ENCODE measurements around the gene TDRD7.

The TDRD7 gene

GRCh38 chr9:97510797-97511654, 99.1 kb downstream of the TDRD7 start:
- Histone ChIP-seq H3K27ac (ENCODE audit: low read depth, low read length) (no peak overlapping the region), H2BK120ac (ENCODE audit: insufficient read depth, low read length, poor library complexity) (no peak overlapping the region), H3K18ac (ENCODE audit: low read length) (no peak overlapping the region), H3K79me2 (ENCODE audit: control insufficient read depth, insufficient read depth, low read length, poor library complexity) (no peaks in the 10 kb centered on the region), H2BK5ac (ENCODE audit: low read depth, low read length, poor library complexity) (no peak overlapping the region), H3K23ac (ENCODE audit: low read length) (no peak overlapping the region), H3K9me3 (ENCODE audit: insufficient read depth, low read depth, low read length) (peaks cover 2% of the 10 kb centered on the region), H3K36me3 (ENCODE audit: control insufficient read depth in 1 of 2, insufficient read depth in 2 of 2, low read length in 2 of 2) (no peaks in the 10 kb centered on the region), H4K8ac (ENCODE audit: low read depth, low read length) (no peak overlapping the region), H2BK12ac (ENCODE audit: low read length) (no peak overlapping the region), H3K4me1 (ENCODE audit: control insufficient read depth in 1 of 2, insufficient read depth in 2 of 2, low read length in 2 of 2) (peaks cover 0 to 3% of the 10 kb centered on the region in 2 experiments), H3K4me3 (ENCODE audit: low read depth, low read length) (no peak overlapping the region), H2AK5ac (ENCODE audit: low read length) (no peak overlapping the region), H3K4ac (ENCODE audit: low read depth, low read length) (no peak overlapping the region), H3K9ac (ENCODE audit: low read length) (no peak overlapping the region), H3K79me1 (ENCODE audit: low read length) (no peaks in the 10 kb centered on the region), H3K4me2 (ENCODE audit: low read length) (no peak overlapping the region), H3K27me3 (ENCODE audit: insufficient read depth, low read length) (no peaks in the 10 kb centered on the region), H4K91ac (ENCODE audit: low read depth, low read length) (no peak overlapping the region), H2AFZ (ENCODE audit: insufficient read depth, low read length, poor library complexity) (no peak overlapping the region), H3K14ac (ENCODE audit: low read length) (no peak overlapping the region), H4K12ac (ENCODE audit: low read depth, low read length) (no peak overlapping the region)
- no CpG with 5 or more reads among the region's 10 CpGs for WGBS (ENCODE audit: extremely low coverage, insufficient coverage, insufficient read length)
- no peak for DNase-seq

- no peak overlapping the region for H3K23ac ChIP-seq (ENCODE audit: low read length)
Observed at GRCh38 chr9:97511655-97512427, 99.9 kb downstream of the TDRD7 start.

DNA sequence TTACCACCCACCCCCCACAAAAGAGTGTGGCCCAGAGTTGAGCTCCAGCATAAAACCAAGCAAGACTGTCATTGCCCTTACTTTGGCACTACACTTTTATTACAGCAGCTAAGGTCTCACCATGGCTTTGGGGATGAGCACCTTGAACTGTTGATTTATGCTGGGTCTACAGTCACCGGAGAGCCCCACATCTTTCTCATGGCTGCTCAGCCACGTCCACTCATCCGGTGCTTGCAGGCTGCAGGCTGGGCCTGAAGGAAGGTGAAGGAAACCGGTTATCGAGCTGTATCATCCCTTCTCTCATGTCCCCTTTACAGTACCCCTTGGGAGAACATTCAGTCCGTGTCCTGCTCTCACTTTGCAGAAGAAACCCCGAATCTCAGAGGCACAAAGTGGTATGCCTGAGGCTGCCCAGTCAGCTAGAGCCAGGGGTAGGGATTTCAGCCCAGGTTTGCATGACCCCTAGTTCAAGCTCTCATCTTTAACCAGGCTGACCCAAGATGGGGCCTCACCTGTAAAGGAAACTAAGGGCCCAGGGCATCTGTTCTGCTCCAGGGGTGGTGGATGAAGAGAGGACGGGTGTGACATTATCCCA, 101.2 kb downstream of the TDRD7 start:
- H2BK12ac ChIP-seq (ENCODE audit: low read length): no peak overlapping the region
- no peak overlapping the region for H3K23ac ChIP-seq (ENCODE audit: low read length)
- H2AK5ac ChIP-seq (ENCODE audit: low read length): no peak overlapping the region
- H2BK120ac ChIP-seq (ENCODE audit: insufficient read depth, low read length, poor library complexity): no peak overlapping the region
- H3K4me3 ChIP-seq (ENCODE audit: low read depth, low read length): no peak overlapping the region
- DNase-seq: no peak
- no peaks in the 10 kb centered on the region for H3K36me3 ChIP-seq (ENCODE audit: control insufficient read depth in 1 of 2, insufficient read depth in 2 of 2, low read length in 2 of 2)
- no peak overlapping the region for H3K4ac ChIP-seq (ENCODE audit: low read depth, low read length)
- WGBS (ENCODE audit: extremely low coverage, insufficient coverage, insufficient read length): no CpG with 5 or more reads among the region's 8 CpGs
- no peak overlapping the region for H4K8ac ChIP-seq (ENCODE audit: low read depth, low read length)
- no peak overlapping the region for H4K12ac ChIP-seq (ENCODE audit: low read depth, low read length)
- H3K18ac ChIP-seq (ENCODE audit: low read length): no peak overlapping the region
- no peaks in the 10 kb centered on the region for H3K79me1 ChIP-seq (ENCODE audit: low read length)
- no peak overlapping the region for H4K91ac ChIP-seq (ENCODE audit: low read depth, low read length)
- H3K4me1 ChIP-seq (ENCODE audit: control insufficient read depth in 1 of 2, insufficient read depth in 2 of 2, low read length in 2 of 2): peaks cover 0 to 3% of the 10 kb centered on the region in 2 experiments
- no peak overlapping the region for H3K14ac ChIP-seq (ENCODE audit: low read length)
- H3K9me3 ChIP-seq (ENCODE audit: insufficient read depth, low read depth, low read length): peaks cover 2% of the 10 kb centered on the region
- no peak overlapping the region for H2BK5ac ChIP-seq (ENCODE audit: low read depth, low read length, poor library complexity)
- H3K4me2 ChIP-seq (ENCODE audit: low read length): no peak overlapping the region
- H3K79me2 ChIP-seq (ENCODE audit: control insufficient read depth, insufficient read depth, low read length, poor library complexity): no peaks in the 10 kb centered on the region
- no peak overlapping the region for H3K9ac ChIP-seq (ENCODE audit: low read length)
- H3K27ac ChIP-seq (ENCODE audit: low read depth, low read length): no peak overlapping the region
- no peak overlapping the region for H2AFZ ChIP-seq (ENCODE audit: insufficient read depth, low read length, poor library complexity)
- no peaks in the 10 kb centered on the region for H3K27me3 ChIP-seq (ENCODE audit: insufficient read depth, low read length)

More at GRCh38 chr9:97511655-97512427, 99.9 kb downstream of the TDRD7 start:
- H2BK5ac ChIP-seq (ENCODE audit: low read depth, low read length, poor library complexity): no peak overlapping the region
- no peak for DNase-seq
- H3K4me3 ChIP-seq (ENCODE audit: low read depth, low read length): no peak overlapping the region
- no peak overlapping the region for H2AFZ ChIP-seq (ENCODE audit: insufficient read depth, low read length, poor library complexity)
- H3K4me2 ChIP-seq (ENCODE audit: low read length): no peak overlapping the region
- H3K18ac ChIP-seq (ENCODE audit: low read length): no peak overlapping the region
- H3K27me3 ChIP-seq (ENCODE audit: insufficient read depth, low read length): no peaks in the 10 kb centered on the region
- no peaks in the 10 kb centered on the region for H3K79me1 ChIP-seq (ENCODE audit: low read length)
- H3K27ac ChIP-seq (ENCODE audit: low read depth, low read length): no peak overlapping the region
- no peak overlapping the region for H4K8ac ChIP-seq (ENCODE audit: low read depth, low read length)
- H2AK5ac ChIP-seq (ENCODE audit: low read length): no peak overlapping the region
- no peak overlapping the region for H2BK120ac ChIP-seq (ENCODE audit: insufficient read depth, low read length, poor library complexity)
- no peak overlapping the region for H3K4ac ChIP-seq (ENCODE audit: low read depth, low read length)
- no peak overlapping the region for H2BK12ac ChIP-seq (ENCODE audit: low read length)
- no CpG with 5 or more reads among the region's 6 CpGs for WGBS (ENCODE audit: extremely low coverage, insufficient coverage, insufficient read length)
- no peak overlapping the region for H4K91ac ChIP-seq (ENCODE audit: low read depth, low read length)
- no peaks in the 10 kb centered on the region for H3K36me3 ChIP-seq (ENCODE audit: control insufficient read depth in 1 of 2, insufficient read depth in 2 of 2, low read length in 2 of 2)
- H3K79me2 ChIP-seq (ENCODE audit: control insufficient read depth, insufficient read depth, low read length, poor library complexity): no peaks in the 10 kb centered on the region
- no peak overlapping the region for H4K12ac ChIP-seq (ENCODE audit: low read depth, low read length)
- peaks cover 2% of the 10 kb centered on the region for H3K9me3 ChIP-seq (ENCODE audit: insufficient read depth, low read depth, low read length)
- H3K9ac ChIP-seq (ENCODE audit: low read length): no peak overlapping the region
- H3K4me1 ChIP-seq (ENCODE audit: control insufficient read depth in 1 of 2, insufficient read depth in 2 of 2, low read length in 2 of 2): peaks cover 0 to 3% of the 10 kb centered on the region in 2 experiments
- H3K14ac ChIP-seq (ENCODE audit: low read length): no peak overlapping the region

- Histone ChIP-seq H3K4me3 (ENCODE audit: low read depth, low read length) (no peak overlapping the region), H3K9ac (ENCODE audit: low read length) (no peak overlapping the region), H3K36me3 (ENCODE audit: control insufficient read depth in 1 of 2, insufficient read depth in 2 of 2, low read length in 2 of 2) (no peaks in the 10 kb centered on the region), H3K79me2 (ENCODE audit: control insufficient read depth, insufficient read depth, low read length, poor library complexity) (no peaks in the 10 kb centered on the region), H3K23ac (ENCODE audit: low read length) (no peak overlapping the region), H2AFZ (ENCODE audit: insufficient read depth, low read length, poor library complexity) (no peak overlapping the region), H2AK5ac (ENCODE audit: low read length) (no peak overlapping the region), H4K91ac (ENCODE audit: low read depth, low read length) (no peak overlapping the region), H3K18ac (ENCODE audit: low read length) (no peak overlapping the region), H4K12ac (ENCODE audit: low read depth, low read length) (no peak overlapping the region), H3K4ac (ENCODE audit: low read depth, low read length) (no peak overlapping the region), H3K27ac (ENCODE audit: low read depth, low read length) (no peak overlapping the region), H3K79me1 (ENCODE audit: low read length) (no peaks in the 10 kb centered on the region), H4K8ac (ENCODE audit: low read depth, low read length) (no peak overlapping the region), H3K4me2 (ENCODE audit: low read length) (no peak overlapping the region), H3K14ac (ENCODE audit: low read length) (no peak overlapping the region), H2BK12ac (ENCODE audit: low read length) (no peak overlapping the region), H2BK120ac (ENCODE audit: insufficient read depth, low read length, poor library complexity) (no peak overlapping the region), H3K4me1 (ENCODE audit: control insufficient read depth in 1 of 2, insufficient read depth in 2 of 2, low read length in 2 of 2) (peaks cover 0 to 3% of the 10 kb centered on the region in 2 experiments), H3K9me3 (ENCODE audit: insufficient read depth, low read depth, low read length) (peaks cover 2% of the 10 kb centered on the region), H2BK5ac (ENCODE audit: low read depth, low read length, poor library complexity) (no peak overlapping the region), H3K27me3 (ENCODE audit: insufficient read depth, low read length) (no peaks in the 10 kb centered on the region)
- no CpG with 5 or more reads among the region's 9 CpGs for WGBS (ENCODE audit: extremely low coverage, insufficient coverage, insufficient read length)
- DNase-seq: no peak
Observed at GRCh38 chr9:97514531-97514930, 102.6 kb downstream of the TDRD7 start.

All from trophoblast cell (in vitro differentiated cells and primary cell).